ENCODE data around the gene PI4KA.

Gene PI4KA

DNA sequence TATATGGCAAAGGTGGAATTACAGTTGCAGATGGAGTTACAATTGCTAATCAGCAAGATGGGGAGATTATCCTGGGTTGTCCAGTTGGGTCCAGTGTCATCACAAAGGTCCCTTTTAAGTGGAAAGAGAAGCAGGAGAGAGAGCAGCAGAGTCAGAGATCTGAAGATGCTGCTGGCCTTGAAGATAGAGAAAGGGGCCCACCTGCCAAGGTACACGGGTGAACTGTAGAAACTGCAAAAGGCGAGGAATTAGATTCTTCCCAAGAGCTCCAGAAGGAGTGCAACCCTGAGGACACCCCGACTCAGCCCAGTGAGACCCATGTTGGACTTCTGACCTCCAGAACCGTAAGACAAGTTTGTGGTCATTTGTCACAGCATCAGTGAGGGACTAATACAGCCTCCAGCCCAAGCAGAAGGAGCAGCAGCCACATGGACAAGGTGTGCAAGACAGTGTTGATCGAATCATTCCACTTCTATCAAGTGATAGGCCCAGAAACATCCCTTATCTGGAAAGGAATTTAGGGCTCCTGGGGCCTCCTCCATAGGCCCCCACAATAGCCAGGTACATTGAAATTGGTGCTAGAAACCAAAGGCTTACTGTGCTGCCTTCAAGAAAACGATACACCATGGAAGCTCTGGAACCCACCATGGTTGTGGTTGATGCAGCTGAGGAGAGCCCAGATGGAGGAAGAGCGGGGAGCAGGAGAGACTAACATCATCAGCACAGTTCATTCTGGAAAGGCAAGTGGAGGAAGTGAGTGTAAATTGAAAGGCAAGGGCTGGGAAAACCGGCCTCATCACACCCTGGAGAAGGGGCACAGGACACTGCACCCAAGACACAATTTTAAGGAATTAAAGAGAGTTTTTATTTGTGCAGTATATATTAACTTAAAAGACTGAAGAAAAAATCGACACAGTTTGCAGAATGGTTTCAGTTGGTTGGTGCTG, 23.5 kb upstream of the PI4KA start:
- no peak for DNase-seq

GRCh38 chr22:20881231-20881630, 22.6 kb upstream of the PI4KA start:
- no peak for DNase-seq

DNA sequence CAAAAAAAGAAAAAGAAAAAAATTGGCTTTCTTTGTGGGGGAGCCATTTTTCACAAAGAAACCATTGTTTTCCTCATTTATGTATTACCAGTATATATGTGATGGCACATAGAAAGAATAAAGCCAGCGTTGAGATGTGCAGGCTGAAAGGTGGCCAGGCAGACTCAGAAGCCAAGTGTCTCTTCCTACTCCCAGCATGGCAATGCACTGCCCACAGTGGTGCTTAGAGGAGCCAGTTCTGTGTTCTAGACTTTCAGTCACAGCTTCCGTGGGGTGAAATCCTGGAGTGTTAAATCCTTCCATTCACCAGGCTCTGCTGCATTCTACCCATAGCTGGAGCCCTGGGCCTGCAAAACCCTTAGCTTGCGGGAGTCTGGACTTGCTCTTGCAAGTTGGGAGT, 19.1 kb upstream of the PI4KA start:
- DNase-seq: no peak

GRCh38 chr22:20875296-20875695, 16.7 kb upstream of the PI4KA start:
- DNase-seq: no peak

- no peak for DNase-seq
These were observed 14.6 kb upstream of the PI4KA start for GRCh38 chr22:20873214-20873613.

- no peak for DNase-seq
These were observed 10.6 kb upstream of the PI4KA start for GRCh38 chr22:20869234-20869633.

DNA sequence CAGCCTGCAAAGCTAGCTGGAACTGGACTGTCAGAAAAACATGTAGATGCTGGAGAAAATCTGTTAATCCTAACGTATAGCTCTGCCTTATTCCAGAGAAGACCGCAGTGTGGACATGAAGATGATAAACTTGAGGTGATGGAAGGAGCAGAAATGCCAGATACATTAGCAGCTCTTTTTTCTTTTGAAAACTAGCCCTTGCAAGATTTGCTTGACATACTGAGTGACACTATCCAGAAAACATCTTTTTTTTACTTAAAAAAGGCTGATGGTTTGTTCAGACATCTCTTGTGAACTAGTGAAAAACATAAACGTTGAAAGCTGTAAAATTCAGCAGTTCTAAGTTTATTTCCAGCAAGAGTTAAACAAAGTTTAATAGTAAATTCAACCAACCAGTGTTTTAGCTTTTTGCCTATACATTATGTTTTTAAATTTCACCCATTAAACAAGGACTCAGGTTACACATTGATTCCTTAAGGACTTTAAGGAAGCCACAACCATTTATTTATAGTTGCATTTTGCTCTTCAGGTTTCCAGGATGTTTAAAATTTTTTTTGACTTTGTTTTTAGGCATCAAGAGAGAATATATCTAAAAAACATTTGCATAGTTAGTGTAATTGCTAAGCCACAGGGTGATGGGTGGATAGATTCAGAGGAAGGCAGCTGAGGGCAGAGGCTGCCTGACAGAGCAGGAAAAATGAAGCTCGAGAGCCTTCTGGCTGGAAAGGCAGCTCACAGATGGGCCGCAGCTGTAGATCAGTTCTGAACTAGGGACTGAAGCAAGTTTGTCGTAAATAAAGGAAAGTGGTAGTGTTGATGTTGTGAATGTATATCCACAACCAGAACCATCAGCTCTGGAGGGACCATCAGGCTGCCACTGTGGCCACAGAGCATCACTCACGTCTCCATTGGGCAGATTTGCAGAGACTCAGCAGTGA, 9.7 kb upstream of the PI4KA start:
- DNase-seq: no peak

DNA sequence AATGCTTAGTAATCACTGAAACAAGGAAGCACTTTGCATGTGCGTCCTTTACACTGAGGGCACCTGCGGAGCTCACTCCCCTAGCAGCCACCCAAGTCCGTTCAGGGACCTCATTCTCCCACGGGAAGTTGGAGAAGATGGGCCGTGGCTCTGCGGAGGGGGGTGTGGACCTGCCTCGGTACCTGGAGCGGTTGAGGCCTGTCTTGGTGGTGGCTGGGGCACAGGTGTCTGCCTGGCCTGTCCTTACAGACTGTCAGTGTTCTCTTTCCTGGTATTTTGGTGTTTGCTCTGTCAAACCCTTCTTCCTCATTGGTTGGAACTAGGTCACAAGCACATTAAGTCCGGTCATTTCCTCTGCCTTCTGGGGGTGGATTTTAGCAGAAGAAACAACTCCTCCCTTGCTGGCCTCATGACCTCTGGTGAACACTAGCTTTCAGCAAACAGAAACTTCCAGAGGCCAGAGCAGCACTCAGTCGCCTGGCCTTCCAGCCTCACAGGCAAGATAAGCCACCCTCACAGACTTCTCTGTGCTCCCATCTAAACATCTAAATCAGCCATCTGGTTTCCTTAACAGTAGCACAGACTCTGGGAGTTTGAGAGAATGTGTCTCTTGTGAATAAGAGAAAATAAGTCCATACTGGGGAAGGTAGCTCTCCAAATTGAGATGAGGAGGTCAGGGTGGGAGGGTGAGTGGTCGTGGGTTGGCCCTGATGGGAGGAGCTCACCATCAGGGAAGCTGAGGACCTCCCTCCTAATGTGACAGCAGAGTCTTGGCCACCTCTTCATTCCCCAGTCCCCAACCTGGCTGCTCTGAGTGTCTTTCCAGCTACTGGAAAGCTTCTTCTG, 8.8 kb upstream of the PI4KA start:
- no peak for DNase-seq

GRCh38 chr22:20866736-20867135, 8.1 kb upstream of the PI4KA start:
- no peak for DNase-seq

- no peak for DNase-seq
These were observed 7.3 kb upstream of the PI4KA start for GRCh38 chr22:20865875-20866445.

DNA sequence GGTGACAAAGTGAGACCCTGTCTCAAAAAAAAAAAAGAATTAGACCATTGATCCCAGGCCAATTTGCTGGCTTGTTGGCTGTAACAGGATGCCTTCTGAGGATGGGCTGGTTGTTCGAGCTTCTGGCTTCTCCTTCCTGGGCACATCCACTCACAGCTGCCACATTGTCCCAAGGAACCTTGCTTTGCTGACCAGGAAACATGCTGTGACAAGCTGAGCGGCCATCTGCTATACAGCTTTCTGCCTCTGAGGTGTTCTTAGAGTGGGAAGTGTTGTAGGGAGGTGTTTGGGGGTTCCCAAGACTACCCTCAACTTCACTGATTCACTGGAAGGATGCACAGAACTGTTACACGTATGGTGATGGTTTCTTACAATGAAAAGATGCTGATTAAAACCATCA, 6.7 kb upstream of the PI4KA start:
- DNase-seq: no peak

- no peak for DNase-seq
These were observed 5.7 kb upstream of the PI4KA start for GRCh38 chr22:20864186-20864908.

DNA sequence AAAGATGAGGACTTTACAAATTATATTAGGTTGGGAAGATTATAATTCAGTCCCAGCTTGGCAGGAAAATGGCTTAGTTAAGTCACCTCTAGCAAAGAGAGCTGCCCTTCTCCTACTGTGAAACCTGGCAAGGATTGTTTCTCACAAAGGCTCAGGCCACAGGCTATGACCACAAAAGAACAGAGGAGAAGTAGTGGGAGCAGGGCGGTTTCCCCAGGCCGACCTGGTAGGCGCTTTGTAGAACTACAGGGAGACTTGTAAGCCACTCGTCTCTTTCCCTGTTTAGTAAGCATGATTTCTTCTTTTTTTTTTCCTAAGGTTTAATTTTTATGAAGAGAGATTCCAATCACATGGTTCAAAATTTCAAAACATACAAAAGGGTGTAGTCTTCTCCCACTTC, 4.8 kb upstream of the PI4KA start:
- DNase-seq: no peak

- DNase-seq: no peak
These were observed 3.9 kb upstream of the PI4KA start for GRCh38 chr22:20862540-20862939.

DNA sequence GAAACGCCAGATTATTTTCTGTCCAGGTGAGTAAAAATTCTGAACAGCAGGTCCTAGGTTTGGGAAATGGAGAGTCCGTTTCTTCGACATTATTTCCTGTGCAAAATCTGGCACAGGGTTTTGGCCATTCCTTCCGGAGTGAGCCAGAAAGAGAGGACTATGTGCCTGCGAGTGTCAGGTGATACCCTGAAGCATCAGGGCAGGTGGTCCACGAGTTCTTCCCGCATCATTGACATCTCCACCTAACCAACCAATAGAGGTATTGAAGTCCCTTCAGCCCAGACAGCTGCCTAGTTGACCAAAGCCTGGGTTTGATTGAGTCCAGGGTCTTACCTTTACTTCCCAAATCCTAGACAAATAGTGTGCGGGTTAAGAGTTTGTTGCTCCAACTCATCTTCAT, 1.0 kb upstream of the PI4KA start:
- no peak for DNase-seq

DNA sequence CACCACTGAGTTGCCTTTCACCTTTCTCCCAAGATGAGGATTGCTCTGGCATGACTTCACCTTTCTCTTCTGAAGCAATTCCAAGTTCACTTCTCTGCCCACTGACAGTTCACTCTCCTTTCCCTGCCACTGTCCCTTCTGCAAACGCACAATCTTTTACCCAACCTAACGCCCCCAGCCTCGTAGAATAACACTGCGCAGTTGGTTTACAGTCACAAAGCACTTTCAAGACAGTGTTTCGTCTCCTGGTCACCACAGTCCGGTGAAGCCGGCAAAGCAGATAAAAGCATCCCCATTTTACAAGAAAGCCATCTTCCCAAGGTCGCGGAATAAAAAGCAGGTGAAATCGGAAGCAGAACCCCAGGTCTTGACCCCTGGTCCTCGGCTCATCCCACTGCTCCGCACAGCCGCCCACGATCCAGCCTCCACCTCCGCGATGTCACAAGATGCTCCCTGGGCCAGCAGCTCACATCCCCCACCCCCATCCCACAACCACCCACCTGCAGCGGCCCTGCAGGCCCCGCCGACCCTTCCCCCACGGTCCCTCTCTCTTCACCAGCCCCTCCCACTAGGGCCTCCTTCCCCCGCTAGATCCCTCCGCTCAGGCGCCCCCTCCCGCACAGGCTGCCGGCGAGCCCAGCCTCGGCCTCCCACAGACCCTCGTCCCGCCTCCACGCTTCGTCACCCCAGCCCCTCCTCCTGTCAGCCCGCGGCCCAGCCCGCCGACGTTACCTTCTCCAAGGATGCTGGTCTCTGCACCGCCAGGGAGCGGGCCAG, 585 bp downstream of the PI4KA start:
- DNase-seq: peak; percentile 75 to 83

GRCh38 chr22:20857247-20857643, 1.4 kb downstream of the PI4KA start:
- no peak for DNase-seq

DNA sequence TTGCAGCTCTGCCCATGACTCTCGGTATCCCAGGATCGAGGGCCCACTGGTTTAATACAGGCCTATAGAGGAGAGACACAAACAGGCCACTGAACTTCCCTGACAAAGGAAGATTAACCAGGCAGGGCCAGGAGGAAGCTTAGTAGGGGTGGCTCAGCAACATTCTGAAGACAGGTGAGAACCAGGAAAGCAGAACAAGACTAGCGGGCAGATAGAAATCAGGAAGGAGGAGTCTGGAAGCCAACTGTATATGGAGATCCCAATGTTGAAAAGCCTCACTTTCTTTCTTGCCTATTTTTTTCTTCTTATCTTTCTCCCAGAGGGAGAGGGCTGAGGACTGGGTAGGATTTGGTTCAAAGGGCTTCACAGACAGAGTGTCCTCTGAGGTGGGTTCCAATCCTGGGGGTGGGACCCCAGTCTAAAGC, 5.4 kb downstream of the PI4KA start:
- DNase-seq: no peak

GRCh38 chr22:20852503-20852902, 6.1 kb downstream of the PI4KA start:
- DNase-seq: no peak

GRCh38 chr22:20852076-20852475, 6.5 kb downstream of the PI4KA start:
- DNase-seq: no peak

DNA sequence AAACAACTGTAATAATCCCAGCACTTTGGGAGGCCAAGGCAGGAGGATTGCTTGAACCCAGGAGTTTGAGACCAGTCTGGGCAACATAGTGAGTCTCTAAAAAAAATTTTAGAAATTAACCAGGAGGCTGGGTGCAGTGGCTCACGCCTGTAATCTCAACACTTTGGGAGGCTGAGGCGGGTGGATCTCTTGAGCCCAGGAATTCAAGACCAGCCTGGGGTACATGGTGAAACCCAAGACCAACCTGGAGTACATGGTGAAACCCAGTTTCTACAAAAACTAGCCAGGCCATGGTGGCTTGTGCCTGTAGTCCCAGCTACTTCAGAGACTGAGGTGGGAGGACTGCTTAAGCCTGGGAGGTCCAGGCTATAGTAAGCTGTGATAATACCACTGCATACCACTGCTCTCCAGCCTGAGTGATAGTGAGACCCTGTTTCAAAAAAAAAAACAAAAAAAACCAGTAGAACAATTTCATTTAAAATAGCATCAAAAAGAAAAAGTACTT, 11.2 kb downstream of the PI4KA start:
- no peak for DNase-seq
